GM12878 (cell line): ENCODE data around the gene TUBB3. TPM values are rescaled to one million over a fixed set of nuclear protein-coding genes. Genes with fewer than 3 reads are reported as not detected.

Experiments used
- ATAC-seq: fragments of 200-7000 bp; cut with Tn5 transposase; 3 replicates; pipeline ENCODE4 v1.9.1; 2020; ENCODE audit warnings: mild to moderate bottlenecking, moderate library complexity
- BruUV-seq: library from RNA; stranded (reverse); fragments of 400-500 nt; replicated peaks from 2 replicates; lab custom pipeline; 2021; lab: Mats Ljungman, UMichigan
- CTCF ChIA-PET: fragments of 300-600 bp; sonication (Branson Sonifier 250); formaldehyde crosslinking; extraction: SDS; loops from one replicate; lab custom pipeline; 2021; ENCODE audit warnings: inconsistent platforms; lab: Yijun Ruan, JAX
- POLR2A ChIA-PET: fragments of 350-600 bp; formaldehyde crosslinking; extraction: SDS; loops from one replicate; lab custom pipeline; 2021; ENCODE audit warnings: inconsistent platforms; lab: Charles Lee
- RAD21 ChIA-PET: fragments of 300-600 bp; sonication (Branson Sonifier 250); formaldehyde crosslinking; loops from one replicate; lab custom pipeline; 2023; ENCODE audit warnings: antibody characterized with exemption; ENCODE audit not compliant: unreplicated experiment; lab: Charles Lee
- SMC1A ChIA-PET: fragments of 300-600 bp; sonication (Branson Sonifier 250); formaldehyde crosslinking; loops from one replicate; lab custom pipeline; 2023; ENCODE audit not compliant: unreplicated experiment, uncharacterized antibody; lab: Charles Lee
- DNase-seq: peaks from one replicate; pipeline ENCODE4 v3.0.0-alpha.2; 2011; ENCODE audit warnings: low read depth, low spot score
- FAIRE-seq: peaks from 3 replicates; lab custom pipeline; 2011; peaks lifted over from hg19 to GRCh38; lab: Jason Lieb, UNC
- H2AFZ ChIP-seq: 2 replicates; pipeline ENCODE4 v1.6.0; 2011; ENCODE audit warnings: low read depth, low read length, control low read depth; ENCODE audit not compliant: control insufficient read depth
- H3K27ac ChIP-seq: 2 replicates; pipeline ENCODE4 v1.5.1; 2011; ENCODE audit warnings: control low read depth; ENCODE audit not compliant: control insufficient read depth, insufficient read depth
- H3K27me3 ChIP-seq, 2 experiments: replicated peaks in 1 of 2; 2 replicates each; pipeline versions ENCODE4 v1.6.0 to v1.6.1; 2011; ENCODE audit warnings: low read length in 1 of 2; ENCODE audit not compliant: control insufficient read depth in 2 of 2, insufficient read depth in 2 of 2
- H3K36me3 ChIP-seq, 2 experiments: 2 replicates each; pipeline ENCODE4 v1.5.1; 2011; ENCODE audit warnings: low read length in 1 of 2; ENCODE audit not compliant: control insufficient read depth in 2 of 2, insufficient read depth in 2 of 2
- H3K4me1 ChIP-seq: 2 replicates; pipeline ENCODE4 v1.6.1; 2011; ENCODE audit warnings: mild to moderate bottlenecking, low read length, moderate library complexity, mixed read lengths; ENCODE audit not compliant: control insufficient read depth, insufficient read depth
- H3K4me2 ChIP-seq: 2 replicates; pipeline ENCODE4 v1.6.0; 2011; ENCODE audit warnings: control low read depth; ENCODE audit not compliant: control insufficient read depth, insufficient read depth
- H3K4me3 ChIP-seq: fragments of 200-600 bp; sonication (generic); 2 replicates; pipeline ENCODE4 v1.5.1; 2016
- H3K79me2 ChIP-seq: 2 replicates; pipeline ENCODE4 v1.6.0; 2011; ENCODE audit warnings: low read length; ENCODE audit not compliant: control insufficient read depth, insufficient read depth
- H3K9ac ChIP-seq: 2 replicates; pipeline ENCODE4 v1.8.0; 2011; ENCODE audit warnings: low read length, control low read depth, mixed read lengths; ENCODE audit not compliant: control insufficient read depth, insufficient read depth
- H3K9me3 ChIP-seq: replicated peaks from 3 replicates; pipeline ENCODE4 v1.5.1; 2011; ENCODE audit warnings: mild to moderate bottlenecking, low read length; ENCODE audit not compliant: control insufficient read depth, insufficient read depth
- H4K20me1 ChIP-seq: 2 replicates; pipeline ENCODE4 v1.6.0; 2011; ENCODE audit not compliant: control insufficient read depth, insufficient read depth
- BMI1 ChIP-seq: fragments of 450-650 bp; IDR thresholded peaks from 2 replicates; pipeline ENCODE4 v1.6.1; 2016; ENCODE audit warnings: mild to moderate bottlenecking, moderate library complexity, borderline replicate concordance
- CREM ChIP-seq: IDR thresholded peaks from 2 replicates; pipeline ENCODE4 v1.6.1; 2014; ENCODE audit warnings: antibody characterized with exemption, low read depth
- GATAD2B ChIP-seq: fragments of 450-650 bp; conservative IDR thresholded peaks from 2 replicates; pipeline ENCODE4 v1.6.1; 2017; ENCODE audit warnings: low read depth, mild to moderate bottlenecking, moderate library complexity
- MTA3 ChIP-seq: IDR thresholded peaks from 2 replicates; pipeline ENCODE4 v1.6.1; 2012; ENCODE audit warnings: low read length, inconsistent platforms, borderline replicate concordance
- NFIC ChIP-seq: IDR thresholded peaks from 2 replicates; pipeline ENCODE4 v1.6.1; 2012; ENCODE audit warnings: low read depth, mild to moderate bottlenecking, inconsistent platforms, low read length, moderate library complexity
- RB1 ChIP-seq: fragments of 450-650 bp; formaldehyde crosslinking; IDR thresholded peaks from 2 replicates; pipeline ENCODE4 v1.6.1; 2017; ENCODE audit warnings: mild to moderate bottlenecking, borderline replicate concordance
- SRF ChIP-seq, 2 experiments: IDR thresholded peaks; 2 replicates each; pipeline ENCODE4 v1.6.1; 2011; ENCODE audit warnings: low read depth in 2 of 2, low read length in 2 of 2, mild to moderate bottlenecking in 1 of 2, moderate library complexity in 1 of 2
- STAT1 ChIP-seq: fragments of 450-650 bp; conservative IDR thresholded peaks from 2 replicates; pipeline ENCODE4 v1.6.1; 2014; ENCODE audit warnings: antibody characterized with exemption, mild to moderate bottlenecking
- SUZ12 ChIP-seq: fragments of 200-600 bp; sonication (generic); IDR thresholded peaks from one replicate; pipeline ENCODE4 v1.6.1; 2018; ENCODE audit warnings: antibody characterized with exemption, mild to moderate bottlenecking; ENCODE audit not compliant: unreplicated experiment
- WGBS: methylation state at CpG from one replicate; pipeline ENCODE4 v1.1.6; 2016; ENCODE audit warnings: low lambda C conversion rate; ENCODE audit not compliant: insufficient replicate concordance, insufficient coverage; ENCODE audit errors: missing lambda C conversion rate; 5-methylcytosine and 5-hydroxymethylcytosine counted together
- in situ Hi-C: fragments of 300-500 bp; cut with MboI; formaldehyde crosslinking; loops from 9 replicates; pipeline ENCODE4 v1.14.3; 2018; ENCODE audit warnings: mixed read lengths
- intact Hi-C: fragments of 100-400 bp; cut with micrococcal nuclease; formaldehyde crosslinking; loops from one replicate; pipeline ENCODE4 v1.14.2; 2022; ENCODE audit not compliant: unreplicated experiment
- polyA plus RNA-seq, 11 experiments: library from polyadenylated mRNA; depleted of rRNA in 4 of 11; unstranded in 6 of 11; stranded (reverse) in 5 of 11; fragments of >200 nt; fragmentation: Nextera tagmentation in 4 of 11; fragmentation: Illumina TruSeq in 1 of 11; extraction: Ambion mirVana in 4 of 11; extraction: Trizol in 1 of 11; gene quantifications; 1 replicate in 1 of 11; 2 replicates in 10 of 11; pipeline versions ENCODE4 v1.2.1 to v1.2.3, GENCODE V29; 2011 to 2016; ENCODE audit warnings: inconsistent platforms in 2 of 11, missing spikeins in 2 of 11, low read depth in 1 of 11
- total RNA-seq, 4 experiments: library from RNA; depleted of rRNA in 3 of 4; stranded (reverse); fragments of >200 nt in 3 of 4; fragmentation: Illumina TruSeq in 1 of 4; extraction: Trizol in 1 of 4; gene quantifications; 2 replicates each; pipeline versions ENCODE4 v1.2.1 to v1.2.3, GENCODE V29; 2013 to 2021
- TF ChIP-seq, protein P1 (sequence below): IDR thresholded peaks from 2 replicates; pipeline ENCODE4 v1.6.1; 2012; ENCODE audit warnings: mild to moderate bottlenecking, low read depth, low read length

Gene TUBB3
- total and polyA plus RNA-seq, 10 of the 15 experiments (the other 5 are each of a cell fraction or from before 2014, with no cell fraction given): 0.09 to 2.5 (median 0.58) TPM; not detected in 1

- ATAC-seq (no peak), DNase-seq (no peak), FAIRE-seq (no peak)
- H3K27me3 ChIP-seq: peaks cover 14 to 16% of the 10 kb centered on the region in 2 experiments
- H4K20me1 ChIP-seq: no peaks in the 10 kb centered on the region
- no peaks in the 10 kb centered on the region for H3K79me2 ChIP-seq
- POLR2A ChIA-PET: no interaction called here
- TF ChIP-seq SUZ12: peak; percentile 26
- TF ChIP-seq STAT1: no peak
- no peak overlapping the region for H3K27ac ChIP-seq
- 6% methylated on average over 30 of the region's 41 CpGs for WGBS
- CTCF ChIA-PET: interaction anchor here (0.6 kb wide), 1 partner anchor 38 kb away, joined by 3 read pairs; no protein-coding TSS in a partner anchor
- RAD21 ChIA-PET: no interaction called here
- H3K4me1 ChIP-seq: no peaks in the 10 kb centered on the region; the same call in 1 of the 2 replicates
- no peak overlapping the region for H3K4me3 ChIP-seq
- no peak overlapping the region for H2AFZ ChIP-seq
- H3K9ac ChIP-seq: no peak overlapping the region
- in situ Hi-C loops: no loop called here
- H3K4me2 ChIP-seq: peak overlapping the region; percentile 74
- SMC1A ChIA-PET: no interaction called here
- no peaks in the 10 kb centered on the region for H3K36me3 ChIP-seq
- BruUV-seq: no TSS peak
- H3K9me3 ChIP-seq: no peaks in the 10 kb centered on the region
- intact Hi-C loops: no loop called here
Measured at GRCh38 chr16:89923640-89924296, 626 bp downstream of the TUBB3 start.

- BruUV-seq: no TSS peak
- intact Hi-C loops: no loop called here
- no peaks in the 10 kb centered on the region; the same call in 1 of the 2 replicates for H3K4me1 ChIP-seq
- no peak overlapping the region for H3K4me2 ChIP-seq
- ChIA-PET POLR2A (interaction anchor here (0.6 kb wide), 1 partner anchor 323 kb away, joined by 3 read pairs; no protein-coding TSS in a partner anchor), RAD21 (no interaction called here), CTCF (no interaction called here), SMC1A (no interaction called here)
- no peaks in the 10 kb centered on the region for H3K9me3 ChIP-seq
- no peak overlapping the region for H2AFZ ChIP-seq
- WGBS: 6% methylated on average over 14 of the region's 14 CpGs
- no peaks in the 10 kb centered on the region for H3K36me3 ChIP-seq
- DNase-seq: no peak
- in situ Hi-C loops: no loop called here
- TF ChIP-seq MTA3: no peak
- no peak for TF ChIP-seq SRF (IDR thresholded peaks at IDR 0.05; ENCODE audit: low read depth in 2 of 2, low read length in 2 of 2)
- TF ChIP-seq CREM: no peak
- TF ChIP-seq BMI1: peak; percentile 82
- no peak for TF ChIP-seq RB1
- TF ChIP-seq, protein P1, sequence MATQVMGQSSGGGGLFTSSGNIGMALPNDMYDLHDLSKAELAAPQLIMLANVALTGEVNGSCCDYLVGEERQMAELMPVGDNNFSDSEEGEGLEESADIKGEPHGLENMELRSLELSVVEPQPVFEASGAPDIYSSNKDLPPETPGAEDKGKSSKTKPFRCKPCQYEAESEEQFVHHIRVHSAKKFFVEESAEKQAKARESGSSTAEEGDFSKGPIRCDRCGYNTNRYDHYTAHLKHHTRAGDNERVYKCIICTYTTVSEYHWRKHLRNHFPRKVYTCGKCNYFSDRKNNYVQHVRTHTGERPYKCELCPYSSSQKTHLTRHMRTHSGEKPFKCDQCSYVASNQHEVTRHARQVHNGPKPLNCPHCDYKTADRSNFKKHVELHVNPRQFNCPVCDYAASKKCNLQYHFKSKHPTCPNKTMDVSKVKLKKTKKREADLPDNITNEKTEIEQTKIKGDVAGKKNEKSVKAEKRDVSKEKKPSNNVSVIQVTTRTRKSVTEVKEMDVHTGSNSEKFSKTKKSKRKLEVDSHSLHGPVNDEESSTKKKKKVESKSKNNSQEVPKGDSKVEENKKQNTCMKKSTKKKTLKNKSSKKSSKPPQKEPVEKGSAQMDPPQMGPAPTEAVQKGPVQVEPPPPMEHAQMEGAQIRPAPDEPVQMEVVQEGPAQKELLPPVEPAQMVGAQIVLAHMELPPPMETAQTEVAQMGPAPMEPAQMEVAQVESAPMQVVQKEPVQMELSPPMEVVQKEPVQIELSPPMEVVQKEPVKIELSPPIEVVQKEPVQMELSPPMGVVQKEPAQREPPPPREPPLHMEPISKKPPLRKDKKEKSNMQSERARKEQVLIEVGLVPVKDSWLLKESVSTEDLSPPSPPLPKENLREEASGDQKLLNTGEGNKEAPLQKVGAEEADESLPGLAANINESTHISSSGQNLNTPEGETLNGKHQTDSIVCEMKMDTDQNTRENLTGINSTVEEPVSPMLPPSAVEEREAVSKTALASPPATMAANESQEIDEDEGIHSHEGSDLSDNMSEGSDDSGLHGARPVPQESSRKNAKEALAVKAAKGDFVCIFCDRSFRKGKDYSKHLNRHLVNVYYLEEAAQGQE: peak; percentile 83
- no peak for TF ChIP-seq NFIC
- TF ChIP-seq GATAD2B: no peak
- H3K27ac ChIP-seq: no peak overlapping the region
- no peaks in the 10 kb centered on the region for H3K79me2 ChIP-seq
- no peaks in the 10 kb centered on the region for H4K20me1 ChIP-seq
- H3K27me3 ChIP-seq: peaks cover 14 to 16% of the 10 kb centered on the region in 2 experiments
- ATAC-seq: peak; percentile 5
- H3K9ac ChIP-seq: no peak overlapping the region
- no peak for FAIRE-seq
- H3K4me3 ChIP-seq: no peak overlapping the region
Measured at GRCh38 chr16:89924297-89924924, 1.3 kb downstream of the TUBB3 start.
